A549 (cell line): ENCODE data around the gene TWIST2. TPM values are rescaled to one million over a fixed set of nuclear protein-coding genes. Genes with fewer than 3 reads are reported as not detected.

Experiments used
- ATAC-seq, 2 experiments: fragments of 200-7000 bp in 1 of 2; fragments of >200 bp in 1 of 2; cut with Nextera tagmentation in 1 of 2; cut with Tn5 transposase in 1 of 2; 3 replicates each; pipeline versions ENCODE4 v1.8.0 to v1.9.1; 2018 to 2020; ENCODE audit warnings: mild to moderate bottlenecking in 1 of 2, moderate library complexity in 1 of 2
- CTCF ChIA-PET: fragments of 300-600 bp; sonication (Branson Sonifier 250); formaldehyde crosslinking; extraction: SDS; loops from one replicate; lab custom pipeline; 2021; ENCODE audit warnings: antibody characterized with exemption, inconsistent platforms; lab: Yijun Ruan, JAX
- POLR2A ChIA-PET: fragments of 350-600 bp; formaldehyde crosslinking; extraction: SDS; loops from one replicate; lab custom pipeline; 2021; ENCODE audit warnings: antibody characterized with exemption, inconsistent platforms; lab: Yijun Ruan, JAX
- DNase-seq, 2 experiments: peaks; one replicate each; pipeline versions ENCODE4 v3.0.0 to v3.0.0-alpha.2; 2011 to 2016; ENCODE audit warnings: low read depth in 1 of 2, low spot score in 1 of 2
- FAIRE-seq: peaks from 2 replicates; lab custom pipeline; 2011; peaks lifted over from hg19 to GRCh38; lab: Jason Lieb, UNC
- H3K27ac ChIP-seq, 2 experiments: fragments of >200 bp; sonication (Bioruptor Twin); formaldehyde crosslinking; 3 replicates each; pipeline ENCODE4 v1.5.1; 2016 to 2017
- H3K4me1 ChIP-seq: fragments of >200 bp; sonication (Bioruptor Twin); formaldehyde crosslinking; 3 replicates; pipeline ENCODE4 v1.6.1; 2016
- H3K4me2 ChIP-seq: fragments of >200 bp; sonication (Bioruptor Twin); formaldehyde crosslinking; 3 replicates; pipeline ENCODE4 v1.6.1; 2016
- H3K4me3 ChIP-seq: fragments of >200 bp; sonication (Bioruptor Twin); formaldehyde crosslinking; 3 replicates; pipeline ENCODE4 v1.5.1; 2016
- H3K9me3 ChIP-seq: fragments of >200 bp; sonication (Bioruptor Twin); formaldehyde crosslinking; 3 replicates; pipeline ENCODE4 v1.6.1; 2016
- BHLHE40 ChIP-seq: IDR thresholded peaks from 2 replicates; pipeline ENCODE4 v1.6.1; 2012; ENCODE audit warnings: low read depth, low read length, inconsistent platforms
- CBX2 ChIP-seq: fragments of 200-600 bp; sonication (generic); IDR thresholded peaks from 2 replicates; pipeline ENCODE4 v1.6.1; 2016; ENCODE audit warnings: low read depth, mild to moderate bottlenecking, borderline replicate concordance
- CBX8 ChIP-seq: fragments of 200-600 bp; sonication (generic); IDR thresholded peaks from 2 replicates; pipeline ENCODE4 v1.6.1; 2016
- CEBPB ChIP-seq, 2 experiments: fragments of >200 bp in 1 of 2; sonication (Bioruptor Twin) in 1 of 2; formaldehyde crosslinking in 1 of 2; IDR thresholded peaks; 2 replicates each; pipeline ENCODE4 v1.6.1; 2012 to 2016
- HDAC2 ChIP-seq: fragments of 200-600 bp; sonication (generic); IDR thresholded peaks from 2 replicates; pipeline ENCODE4 v1.6.1; 2016
- HEYL ChIP-seq: fragments of 250-450 bp; sonication (Bioruptor Pico); IDR thresholded peaks from 2 replicates; pipeline ENCODE4 v1.8.0; 2021; ENCODE audit warnings: mild to moderate bottlenecking, moderate library complexity
- HOXB5 ChIP-seq: fragments of 250-450 bp; sonication (Bioruptor Pico); IDR thresholded peaks from 2 replicates; pipeline ENCODE4 v1.5.0; 2020; ENCODE audit warnings: mild to moderate bottlenecking, moderate library complexity
- KDM5A ChIP-seq: fragments of 200-600 bp; sonication (generic); IDR thresholded peaks from 2 replicates; pipeline ENCODE4 v1.6.1; 2016; ENCODE audit warnings: antibody characterized with exemption, mild to moderate bottlenecking
- PHF8 ChIP-seq: fragments of 200-600 bp; sonication (generic); IDR thresholded peaks from 2 replicates; pipeline ENCODE4 v1.6.1; 2016; ENCODE audit warnings: low read depth, mild to moderate bottlenecking, antibody characterized with exemption, moderate library complexity, borderline replicate concordance
- RCOR1 ChIP-seq: fragments of 150-350 bp; IDR thresholded peaks from 2 replicates; pipeline ENCODE4 v1.6.1; 2014; ENCODE audit warnings: antibody characterized with exemption, low read length, low read depth
- RFX5 ChIP-seq: fragments of 450-650 bp; IDR thresholded peaks from 2 replicates; pipeline ENCODE4 v1.7.1; 2014; ENCODE audit warnings: antibody characterized with exemption, mild to moderate bottlenecking, moderate library complexity
- TFCP2L1 ChIP-seq: fragments of 250-450 bp; sonication (Bioruptor Pico); IDR thresholded peaks from 2 replicates; pipeline ENCODE4 v1.5.0; 2021; ENCODE audit warnings: mild to moderate bottlenecking
- ZC3H11A ChIP-seq: fragments of 450-650 bp; IDR thresholded peaks from 2 replicates; pipeline ENCODE4 v1.6.1; 2014; ENCODE audit warnings: antibody characterized with exemption, mild to moderate bottlenecking
- WGBS: methylation state at CpG from one replicate; pipeline ENCODE4 v1.1.6; 2017; ENCODE audit errors: missing lambda C conversion rate; 5-methylcytosine and 5-hydroxymethylcytosine counted together
- polyA plus RNA-seq, 4 experiments: library from polyadenylated mRNA; depleted of rRNA in 3 of 4; stranded (reverse); fragments of >200 nt; fragmentation: RNase III in 1 of 4; extraction: RNeasy Plus Mini Kit Qiagen cat#74134 plus additional on column Dnase treatment in 1 of 4; gene quantifications; 2 replicates in 3 of 4; 3 replicates in 1 of 4; pipeline ENCODE4 v1.2.3, GENCODE V29; 2011 to 2017
- TF ChIP-seq, protein P1 (sequence below): fragments of 200-600 bp; sonication (generic); IDR thresholded peaks from 2 replicates; pipeline ENCODE4 v1.6.1; 2016; ENCODE audit warnings: antibody characterized with exemption, mild to moderate bottlenecking, moderate library complexity
- TF ChIP-seq, protein P2 (sequence below): fragments of 150-350 bp; IDR thresholded peaks from 2 replicates; pipeline ENCODE4 v1.6.1; 2014; ENCODE audit warnings: low read depth, mild to moderate bottlenecking, low read length

The TWIST2 gene
- polyA plus RNA-seq, 2 of the 4 experiments (the other 2 are of a cell fraction), result 7.1 to 8.2 TPM

DNA sequence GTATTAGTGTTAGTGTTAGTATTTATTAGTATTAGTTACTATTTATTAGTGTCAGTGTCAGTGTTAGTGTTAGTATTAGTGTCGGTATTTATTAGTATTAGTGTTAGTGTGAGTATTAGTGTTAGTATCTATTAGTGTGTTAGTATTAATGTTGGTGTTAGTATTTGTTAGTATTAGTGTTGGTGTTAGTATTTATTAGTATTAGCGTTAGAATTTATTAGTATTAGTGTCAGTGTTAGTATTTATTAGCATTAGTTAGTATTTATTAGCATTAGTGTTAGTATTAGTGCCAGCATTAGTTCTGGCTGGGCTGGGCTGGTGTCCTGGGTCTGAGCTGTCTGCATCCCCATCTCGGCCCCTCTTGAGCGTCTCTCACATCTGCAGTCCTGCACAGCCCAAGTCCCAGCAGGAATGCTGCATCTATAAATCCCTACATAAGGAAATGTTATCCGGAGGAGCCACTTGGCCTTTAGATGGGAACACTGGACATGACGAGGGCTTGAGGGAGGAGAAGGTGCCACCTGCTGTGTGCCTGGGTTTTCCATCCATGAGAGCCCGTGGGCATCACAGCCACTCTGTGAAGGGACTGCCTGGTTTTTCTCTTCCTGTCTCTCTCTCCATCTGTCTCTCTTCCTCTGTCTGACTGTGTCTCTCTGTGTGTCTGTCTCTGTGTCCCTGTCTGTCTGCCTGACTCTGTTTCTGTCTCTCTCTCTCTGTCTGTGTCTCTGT lies 33.6 kb downstream of the TWIST2 start (continued):
- TF ChIP-seq, protein P1, sequence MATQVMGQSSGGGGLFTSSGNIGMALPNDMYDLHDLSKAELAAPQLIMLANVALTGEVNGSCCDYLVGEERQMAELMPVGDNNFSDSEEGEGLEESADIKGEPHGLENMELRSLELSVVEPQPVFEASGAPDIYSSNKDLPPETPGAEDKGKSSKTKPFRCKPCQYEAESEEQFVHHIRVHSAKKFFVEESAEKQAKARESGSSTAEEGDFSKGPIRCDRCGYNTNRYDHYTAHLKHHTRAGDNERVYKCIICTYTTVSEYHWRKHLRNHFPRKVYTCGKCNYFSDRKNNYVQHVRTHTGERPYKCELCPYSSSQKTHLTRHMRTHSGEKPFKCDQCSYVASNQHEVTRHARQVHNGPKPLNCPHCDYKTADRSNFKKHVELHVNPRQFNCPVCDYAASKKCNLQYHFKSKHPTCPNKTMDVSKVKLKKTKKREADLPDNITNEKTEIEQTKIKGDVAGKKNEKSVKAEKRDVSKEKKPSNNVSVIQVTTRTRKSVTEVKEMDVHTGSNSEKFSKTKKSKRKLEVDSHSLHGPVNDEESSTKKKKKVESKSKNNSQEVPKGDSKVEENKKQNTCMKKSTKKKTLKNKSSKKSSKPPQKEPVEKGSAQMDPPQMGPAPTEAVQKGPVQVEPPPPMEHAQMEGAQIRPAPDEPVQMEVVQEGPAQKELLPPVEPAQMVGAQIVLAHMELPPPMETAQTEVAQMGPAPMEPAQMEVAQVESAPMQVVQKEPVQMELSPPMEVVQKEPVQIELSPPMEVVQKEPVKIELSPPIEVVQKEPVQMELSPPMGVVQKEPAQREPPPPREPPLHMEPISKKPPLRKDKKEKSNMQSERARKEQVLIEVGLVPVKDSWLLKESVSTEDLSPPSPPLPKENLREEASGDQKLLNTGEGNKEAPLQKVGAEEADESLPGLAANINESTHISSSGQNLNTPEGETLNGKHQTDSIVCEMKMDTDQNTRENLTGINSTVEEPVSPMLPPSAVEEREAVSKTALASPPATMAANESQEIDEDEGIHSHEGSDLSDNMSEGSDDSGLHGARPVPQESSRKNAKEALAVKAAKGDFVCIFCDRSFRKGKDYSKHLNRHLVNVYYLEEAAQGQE, result no peak
- no peak for TF ChIP-seq RCOR1

DNA sequence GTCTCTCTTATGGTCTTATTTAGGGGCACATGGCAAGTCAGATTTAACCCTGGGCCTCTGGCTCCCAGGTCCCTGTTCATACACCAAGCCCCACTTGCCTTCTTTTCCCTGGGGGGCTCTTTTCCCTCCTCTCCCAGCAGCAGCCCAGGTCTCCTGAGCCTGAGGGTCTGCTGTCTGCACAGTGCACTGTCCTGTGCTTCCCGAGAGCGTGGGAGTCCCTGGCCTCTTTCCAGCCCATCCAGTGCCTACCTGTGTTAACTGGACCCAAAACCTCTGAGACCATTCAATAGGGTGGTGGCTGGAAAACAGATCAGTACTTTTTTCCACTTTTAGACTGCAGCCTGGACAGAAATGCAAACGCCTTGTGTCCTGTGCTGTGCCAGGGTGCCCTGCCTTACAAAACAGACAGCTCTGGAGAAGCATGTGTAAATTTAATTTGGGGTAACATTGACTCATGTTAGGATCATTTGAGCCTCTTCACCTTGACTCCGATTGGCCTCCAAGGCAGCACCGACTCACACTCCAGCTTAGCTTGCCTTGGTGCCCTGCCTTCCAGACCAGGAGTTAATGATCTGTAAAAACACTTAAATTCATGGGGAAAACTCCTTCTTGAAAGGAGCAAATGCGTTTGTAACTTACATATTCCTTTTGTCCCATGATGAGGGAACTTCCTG lies 34.3 kb downstream of the TWIST2 start:
- FAIRE-seq (no peak), DNase-seq (no peak), ATAC-seq (peak in 1 of 2 experiments; percentile 24; a peak in 2 of 6 replicates)
- Histone ChIP-seq H3K4me2 (no peak overlapping the region), H3K27ac (peak overlapping the region in 1 of 2 experiments; percentile 53; a peak in 2 of 6 replicates), H3K9me3 (no peaks in the 10 kb centered on the region), H3K4me1 (peaks cover 4% of the 10 kb centered on the region; the same call in 1 of the 3 replicates), H3K4me3 (no peak overlapping the region)
- 71% methylated on average over 6 of the region's 6 CpGs for WGBS
- POLR2A ChIA-PET, result no interaction called here
- CTCF ChIA-PET, result interaction anchor here (0.8 kb wide), 1 partner anchor 27 kb away, joined by 3 read pairs; no protein-coding TSS in a partner anchor
- TF ChIP-seq KDM5A (no peak), HDAC2 (no peak), BHLHE40 (no peak), RFX5 (no peak), PHF8 (no peak), HEYL (CRISPR knock-in tag) (no peak)

DNA sequence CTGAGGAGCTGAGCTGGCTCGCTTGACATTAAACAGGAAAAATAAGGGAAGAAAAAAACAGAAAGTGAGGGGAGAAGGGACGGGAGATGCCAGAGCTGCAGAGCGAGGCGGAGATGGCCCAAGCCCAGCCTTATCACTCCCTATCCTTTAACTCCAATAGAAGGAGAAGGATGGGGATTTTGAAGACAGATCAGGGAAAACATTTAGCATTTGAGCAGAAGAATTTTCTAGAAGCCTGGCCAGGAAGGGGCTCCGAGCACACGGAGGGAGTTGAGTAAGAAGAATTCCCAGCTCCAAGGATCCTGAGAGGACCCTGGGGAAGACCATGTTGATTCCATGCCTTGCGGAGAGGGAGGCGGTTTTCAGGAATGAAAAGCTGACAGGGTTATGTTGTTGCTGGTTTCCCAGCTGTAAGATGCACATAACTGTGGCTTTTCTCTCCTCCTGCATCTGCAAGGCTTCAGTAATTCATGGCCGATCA lies 35.6 kb downstream of the TWIST2 start:
- Histone ChIP-seq H3K27ac (no peak overlapping the region), H3K4me1 (peaks cover 4% of the 10 kb centered on the region; the same call in 1 of the 3 replicates), H3K4me3 (no peak overlapping the region), H3K4me2 (no peak overlapping the region), H3K9me3 (no peaks in the 10 kb centered on the region)
- TF ChIP-seq TFCP2L1 (CRISPR knock-in tag) (no peak), CBX8 (no peak), HOXB5 (CRISPR knock-in tag) (no peak), ZC3H11A (no peak), CEBPB (IDR thresholded peaks at IDR 0.05) (no peak), CBX2 (no peak)
- TF ChIP-seq, protein P2, sequence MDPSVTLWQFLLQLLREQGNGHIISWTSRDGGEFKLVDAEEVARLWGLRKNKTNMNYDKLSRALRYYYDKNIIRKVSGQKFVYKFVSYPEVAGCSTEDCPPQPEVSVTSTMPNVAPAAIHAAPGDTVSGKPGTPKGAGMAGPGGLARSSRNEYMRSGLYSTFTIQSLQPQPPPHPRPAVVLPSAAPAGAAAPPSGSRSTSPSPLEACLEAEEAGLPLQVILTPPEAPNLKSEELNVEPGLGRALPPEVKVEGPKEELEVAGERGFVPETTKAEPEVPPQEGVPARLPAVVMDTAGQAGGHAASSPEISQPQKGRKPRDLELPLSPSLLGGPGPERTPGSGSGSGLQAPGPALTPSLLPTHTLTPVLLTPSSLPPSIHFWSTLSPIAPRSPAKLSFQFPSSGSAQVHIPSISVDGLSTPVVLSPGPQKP, result no peak
- TF ChIP-seq, protein P1, result no peak
- DNase-seq, result no peak
- no peak for FAIRE-seq
- ATAC-seq, result no peak
- 92% methylated on average over 9 of the region's 9 CpGs for WGBS
- CTCF ChIA-PET, result no interaction called here
- POLR2A ChIA-PET, result no interaction called here
